Caco-2 (cell line): ENCODE measurements around the gene PAK1. TPM values are rescaled to one million over a fixed set of nuclear protein-coding genes. Genes with fewer than 3 reads are reported as not detected.

ENCODE experiments used
- BruUV-seq: library from RNA; stranded (reverse); fragments of 400-500 nt; replicated peaks from 2 replicates; lab custom pipeline; 2021; lab: Mats Ljungman, UMichigan
- CTCF ChIA-PET: fragments of 300-600 bp; sonication (Branson Sonifier 250); formaldehyde crosslinking; loops from one replicate; lab custom pipeline; 2022; ENCODE audit warnings: antibody characterized with exemption; lab: Charles Lee
- POLR2A ChIA-PET: fragments of 300-600 bp; sonication (Branson Sonifier 250); formaldehyde crosslinking; loops from one replicate; lab custom pipeline; 2022; ENCODE audit warnings: antibody characterized with exemption; lab: Charles Lee
- DNase-seq, 2 experiments: peaks; one replicate each; pipeline versions ENCODE4 v3.0.0 to v3.0.0-alpha.2; 2020 to 2022
- H3K27me3 ChIP-seq: replicated peaks from 2 replicates; pipeline ENCODE4 v1.6.0; 2011; ENCODE audit warnings: low read length; ENCODE audit not compliant: control insufficient read depth, insufficient read depth
- H3K36me3 ChIP-seq: 2 replicates; pipeline ENCODE4 v1.5.1; 2011; ENCODE audit warnings: low read length; ENCODE audit not compliant: control insufficient read depth, insufficient read depth
- H3K4me1 ChIP-seq: fragments of 250-450 bp; sonication (Bioruptor Pico); 2 replicates; pipeline ENCODE4 v1.5.1; 2020; ENCODE audit warnings: mild to moderate bottlenecking
- H3K4me3 ChIP-seq: 2 replicates; pipeline ENCODE4 v1.5.1; 2011; ENCODE audit warnings: low read depth, mild to moderate bottlenecking, control low read depth, low read length
- H3K9me3 ChIP-seq: fragments of 250-450 bp; sonication (Bioruptor Pico); 2 replicates; pipeline ENCODE4 v1.5.1; 2020; ENCODE audit warnings: mild to moderate bottlenecking, moderate library complexity
- H3K27ac Mint-ChIP-seq: one replicate; pipeline ENCODE4 v1.8.0; 2022; ENCODE audit warnings: mixed read lengths; ENCODE audit not compliant: unreplicated experiment
- H3K27me3 Mint-ChIP-seq: one replicate; pipeline ENCODE4 v1.8.0; 2022; ENCODE audit warnings: mixed read lengths; ENCODE audit not compliant: insufficient read depth, unreplicated experiment
- H3K36me3 Mint-ChIP-seq: one replicate; pipeline ENCODE4 v1.8.0; 2022; ENCODE audit warnings: mild to moderate bottlenecking, mixed read lengths; ENCODE audit not compliant: insufficient read depth, unreplicated experiment
- H3K4me1 Mint-ChIP-seq: one replicate; pipeline ENCODE4 v1.8.0; 2022; ENCODE audit warnings: low read depth, mixed read lengths; ENCODE audit not compliant: unreplicated experiment
- H3K4me3 Mint-ChIP-seq: one replicate; pipeline ENCODE4 v1.8.0; 2022; ENCODE audit warnings: mild to moderate bottlenecking, moderate library complexity, mixed read lengths; ENCODE audit not compliant: unreplicated experiment
- H3K9me3 Mint-ChIP-seq: one replicate; pipeline ENCODE4 v1.8.0; 2022; ENCODE audit warnings: mixed read lengths; ENCODE audit not compliant: unreplicated experiment
- CTCF ChIP-seq, 2 experiments: fragments of 200-600 bp in 1 of 2; IDR thresholded peaks; 1 replicate in 1 of 2; 2 replicates in 1 of 2; pipeline versions ENCODE4 v1.5.1 to v1.8.0; 2011 to 2022; ENCODE audit warnings: antibody characterized with exemption in 1 of 2, control low read depth in 1 of 2, inconsistent platforms in 1 of 2, low read depth in 1 of 2, low read length in 1 of 2, mild to moderate bottlenecking in 1 of 2, moderate library complexity in 1 of 2; ENCODE audit not compliant: insufficient read depth in 1 of 2, severe bottlenecking in 1 of 2, unreplicated experiment in 1 of 2
- intact Hi-C: fragments of 100-400 bp; cut with micrococcal nuclease; formaldehyde crosslinking; loops from one replicate; pipeline ENCODE4 v1.10.0; 2022; ENCODE audit not compliant: unreplicated experiment
- total RNA-seq: library from RNA; stranded (reverse); gene quantifications from 2 replicates; pipeline ENCODE4 v1.2.3, GENCODE V29; 2022

The PAK1 gene
- total RNA-seq, 1 experiment from 2014 or later, result 81.1 TPM

GRCh38 chr11:77351281-77351886 is 122.5 kb downstream of the PAK1 start:
- Mint-ChIP-seq H3K4me3 (no peak overlapping the region), H3K9me3 (no peaks in the 10 kb centered on the region), H3K36me3 (peaks cover 7% of the 10 kb centered on the region), H3K27me3 (no peaks in the 10 kb centered on the region), H3K27ac (no peak overlapping the region), H3K4me1 (no peaks in the 10 kb centered on the region)
- no peak for DNase-seq
- Histone ChIP-seq H3K36me3 (peaks cover 3% of the 10 kb centered on the region; the same call in 1 of the 2 replicates), H3K27me3 (no peaks in the 10 kb centered on the region), H3K9me3 (no peaks in the 10 kb centered on the region), H3K4me3 (no peak overlapping the region), H3K4me1 (no peaks in the 10 kb centered on the region)
- no TSS peak for BruUV-seq
- ChIA-PET CTCF (no interaction called here), POLR2A (no interaction called here)
- no peak for TF ChIP-seq CTCF (IDR thresholded peaks at IDR 0.05; ENCODE audit: insufficient read depth in 1 of 2, low read depth in 1 of 2, low read length in 1 of 2, severe bottlenecking in 1 of 2, unreplicated experiment in 1 of 2)
- intact Hi-C loops, result no loop called here

GRCh38 chr11:77347948-77348347 is 125.9 kb downstream of the PAK1 start:
- Histone ChIP-seq H3K27me3 (no peaks in the 10 kb centered on the region), H3K36me3 (no peaks in the 10 kb centered on the region), H3K9me3 (no peaks in the 10 kb centered on the region), H3K4me3 (no peak overlapping the region), H3K4me1 (no peaks in the 10 kb centered on the region)
- no TSS peak for BruUV-seq
- no peak for TF ChIP-seq CTCF (IDR thresholded peaks at IDR 0.05; ENCODE audit: insufficient read depth in 1 of 2, low read depth in 1 of 2, low read length in 1 of 2, severe bottlenecking in 1 of 2, unreplicated experiment in 1 of 2)
- ChIA-PET POLR2A (no interaction called here), CTCF (no interaction called here)
- intact Hi-C loops, result no loop called here
- no peaks in the 10 kb centered on the region for H3K4me1 Mint-ChIP-seq
- no peak for DNase-seq
- H3K27me3 Mint-ChIP-seq, result no peaks in the 10 kb centered on the region
- peaks cover 21% of the 10 kb centered on the region for H3K36me3 Mint-ChIP-seq
- no peak overlapping the region for H3K27ac Mint-ChIP-seq
- H3K4me3 Mint-ChIP-seq, result no peak overlapping the region
- no peaks in the 10 kb centered on the region for H3K9me3 Mint-ChIP-seq

GRCh38 chr11:77346906-77347603 is 126.8 kb downstream of the PAK1 start:
- Histone ChIP-seq H3K4me1 (no peaks in the 10 kb centered on the region), H3K4me3 (no peak overlapping the region), H3K36me3 (no peaks in the 10 kb centered on the region), H3K9me3 (no peaks in the 10 kb centered on the region), H3K27me3 (no peaks in the 10 kb centered on the region)
- Mint-ChIP-seq H3K36me3 (peaks cover 29% of the 10 kb centered on the region), H3K4me1 (no peaks in the 10 kb centered on the region), H3K9me3 (no peaks in the 10 kb centered on the region), H3K27ac (no peak overlapping the region), H3K27me3 (no peaks in the 10 kb centered on the region), H3K4me3 (no peak overlapping the region)
- BruUV-seq, result no TSS peak
- intact Hi-C loops, result no loop called here
- DNase-seq, result no peak
- ChIA-PET POLR2A (no interaction called here), CTCF (no interaction called here)
- no peak for TF ChIP-seq CTCF (IDR thresholded peaks at IDR 0.05; ENCODE audit: insufficient read depth in 1 of 2, low read depth in 1 of 2, low read length in 1 of 2, severe bottlenecking in 1 of 2, unreplicated experiment in 1 of 2)
